IPS DF 6.9 (cell line): ENCODE results near the gene CUBN.

Experiments
- DNase-seq: peaks from one replicate; pipeline ENCODE4 v3.0.0-alpha.2; 2013; ENCODE audit warnings: low read depth, low spot score
- H3K27ac ChIP-seq: one replicate; pipeline ENCODE4 v1.5.1; 2013; ENCODE audit warnings: low read length, control low read depth
- H3K27me3 ChIP-seq: 2 replicates; pipeline ENCODE4 v1.6.1; 2013; ENCODE audit warnings: mild to moderate bottlenecking, low read length; ENCODE audit not compliant: control insufficient read depth, insufficient read depth
- H3K36me3 ChIP-seq: 2 replicates; pipeline ENCODE4 v1.6.1; 2013; ENCODE audit warnings: low read length; ENCODE audit not compliant: control insufficient read depth, insufficient read depth
- H3K4me1 ChIP-seq: 2 replicates; pipeline ENCODE4 v1.6.1; 2013; ENCODE audit warnings: low read length; ENCODE audit not compliant: control insufficient read depth, insufficient read depth
- H3K4me3 ChIP-seq: 2 replicates; pipeline ENCODE4 v1.5.1; 2013; ENCODE audit warnings: mild to moderate bottlenecking, low read length
- H3K9me3 ChIP-seq: 2 replicates; pipeline ENCODE4 v1.6.1; 2013; ENCODE audit warnings: low read length, inconsistent platforms; ENCODE audit not compliant: control insufficient read depth, insufficient read depth
- WGBS: extraction: QIAGEN DNeasy Blood & Tissue Kit; methylation state at CpG from one replicate; pipeline ENCODE4 v1.1.7; 2013; ENCODE audit warnings: mixed read lengths, missing lambda C conversion rate; ENCODE audit not compliant: insufficient read length, insufficient coverage; 5-methylcytosine and 5-hydroxymethylcytosine counted together

The CUBN gene

DNA sequence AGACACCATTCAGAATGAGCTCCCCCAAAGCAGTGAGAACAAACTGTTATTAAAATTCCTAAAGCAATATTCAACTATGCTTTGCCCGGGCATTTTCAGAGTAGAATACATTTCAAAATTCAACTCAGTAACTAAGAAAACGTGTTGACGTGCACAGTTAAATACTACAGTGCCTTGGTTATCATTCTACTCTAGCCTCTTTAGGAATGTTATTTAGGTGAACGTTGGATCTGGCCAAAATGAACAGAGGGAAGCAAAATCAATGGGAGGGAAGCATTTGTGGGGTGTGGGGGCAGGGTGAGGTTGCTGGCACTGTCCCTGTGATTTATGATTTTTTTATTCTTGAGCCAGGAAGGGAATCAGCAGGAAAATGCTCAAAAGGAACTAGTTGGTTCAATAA is 339.8 kb downstream of the CUBN start:
- Histone ChIP-seq H3K27me3 (no peaks in the 10 kb centered on the region), H3K4me1 (no peaks in the 10 kb centered on the region), H3K27ac (no peak overlapping the region), H3K4me3 (no peak overlapping the region), H3K9me3 (no peaks in the 10 kb centered on the region), H3K36me3 (no peaks in the 10 kb centered on the region)
- no peak for DNase-seq
- no CpG with 5 or more reads among the region's 4 CpGs for WGBS

GRCh38 chr10:16789261-16789660 is 340.4 kb downstream of the CUBN start:
- H3K36me3 ChIP-seq, result no peaks in the 10 kb centered on the region
- H3K9me3 ChIP-seq, result no peaks in the 10 kb centered on the region
- H3K4me3 ChIP-seq, result no peak overlapping the region
- H3K27ac ChIP-seq, result no peak overlapping the region
- no CpG with 5 or more reads among the region's 7 CpGs for WGBS
- H3K4me1 ChIP-seq, result no peaks in the 10 kb centered on the region
- H3K27me3 ChIP-seq, result no peaks in the 10 kb centered on the region
- DNase-seq, result no peak

- no peak for DNase-seq
- no peaks in the 10 kb centered on the region for H3K36me3 ChIP-seq
- no peaks in the 10 kb centered on the region for H3K4me1 ChIP-seq
- no CpG with 5 or more reads among the region's 3 CpGs for WGBS
- H3K9me3 ChIP-seq, result no peaks in the 10 kb centered on the region
- H3K27ac ChIP-seq, result no peak overlapping the region
- H3K4me3 ChIP-seq, result no peak overlapping the region
- no peaks in the 10 kb centered on the region for H3K27me3 ChIP-seq
These were observed 340.8 kb downstream of the CUBN start for GRCh38 chr10:16788778-16789177.

GRCh38 chr10:16788125-16788524 is 341.5 kb downstream of the CUBN start:
- Histone ChIP-seq H3K27me3 (no peaks in the 10 kb centered on the region), H3K9me3 (no peaks in the 10 kb centered on the region), H3K27ac (no peak overlapping the region), H3K36me3 (no peaks in the 10 kb centered on the region), H3K4me3 (no peak overlapping the region), H3K4me1 (no peaks in the 10 kb centered on the region)
- no peak for DNase-seq
- no CpG with 5 or more reads among the region's 6 CpGs for WGBS

- no peak overlapping the region for H3K27ac ChIP-seq
- no peaks in the 10 kb centered on the region for H3K36me3 ChIP-seq
- DNase-seq, result no peak
- H3K27me3 ChIP-seq, result no peaks in the 10 kb centered on the region
- no peak overlapping the region for H3K4me3 ChIP-seq
- no peaks in the 10 kb centered on the region for H3K4me1 ChIP-seq
- WGBS, result no CpG with 5 or more reads among the region's 12 CpGs
- H3K9me3 ChIP-seq, result no peaks in the 10 kb centered on the region
These were observed 342.2 kb downstream of the CUBN start for GRCh38 chr10:16787361-16787791.

DNA sequence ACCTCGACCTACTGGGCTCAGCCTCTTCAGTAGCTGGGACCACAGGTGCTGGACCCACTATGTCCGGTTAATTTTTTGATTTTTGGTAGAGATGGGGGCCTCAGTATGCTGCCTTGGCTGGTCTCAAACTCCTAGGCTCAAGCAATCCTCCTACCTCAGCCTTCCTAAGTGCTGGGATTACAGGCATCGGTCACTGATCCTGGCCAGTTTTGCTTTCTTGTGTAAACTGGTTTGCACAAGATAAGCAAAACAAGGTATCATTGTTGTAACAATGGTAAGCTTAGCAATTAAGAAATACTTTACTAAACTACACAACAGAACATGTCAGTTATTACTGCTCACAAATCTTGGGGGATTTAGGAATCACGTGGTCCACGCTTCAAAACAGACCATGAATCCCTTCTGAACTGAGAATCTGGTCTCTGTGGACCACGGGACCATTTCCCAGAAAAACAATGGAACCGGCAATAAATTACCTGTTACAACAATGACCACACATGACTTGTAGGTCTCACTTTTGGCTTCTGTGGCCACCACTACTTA is 349.2 kb downstream of the CUBN start:
- Histone ChIP-seq H3K27me3 (no peaks in the 10 kb centered on the region), H3K36me3 (no peaks in the 10 kb centered on the region), H3K9me3 (no peaks in the 10 kb centered on the region), H3K4me3 (no peak overlapping the region), H3K27ac (no peak overlapping the region), H3K4me1 (peaks cover 1% of the 10 kb centered on the region; the same call in 1 of the 2 replicates)
- no peak for DNase-seq
- no CpG with 5 or more reads among the region's 7 CpGs for WGBS

DNA sequence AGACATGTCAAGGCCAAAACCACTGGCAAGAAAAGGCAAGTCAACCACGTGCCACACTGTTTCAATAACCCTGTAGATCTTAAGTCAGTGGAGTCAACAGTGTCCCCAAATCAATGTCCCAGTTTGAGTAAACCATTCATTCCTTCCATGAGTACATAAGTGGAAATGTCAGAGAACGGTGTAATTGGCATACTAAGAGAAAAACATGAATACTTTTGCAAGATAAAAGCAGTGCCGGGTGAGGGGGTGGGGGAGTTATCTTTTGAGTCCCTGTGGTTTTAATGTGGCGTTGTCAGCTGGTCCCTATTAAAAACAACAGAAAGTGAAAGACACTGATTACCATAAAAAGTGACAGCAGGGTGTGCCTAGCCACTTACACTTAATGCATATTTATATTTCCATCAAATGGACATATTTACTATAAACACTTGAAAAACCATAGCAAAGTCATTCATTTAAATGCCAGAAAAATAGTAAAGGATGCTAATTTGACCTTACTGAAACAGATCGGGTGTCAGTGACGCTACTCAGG is 350.2 kb downstream of the CUBN start:
- H3K9me3 ChIP-seq, result no peaks in the 10 kb centered on the region
- no peaks in the 10 kb centered on the region for H3K27me3 ChIP-seq
- H3K4me3 ChIP-seq, result no peak overlapping the region
- peaks cover 1% of the 10 kb centered on the region; the same call in 1 of the 2 replicates for H3K4me1 ChIP-seq
- no peak for DNase-seq
- no peaks in the 10 kb centered on the region for H3K36me3 ChIP-seq
- H3K27ac ChIP-seq, result no peak overlapping the region
- no CpG with 5 or more reads among the region's 6 CpGs for WGBS

DNA sequence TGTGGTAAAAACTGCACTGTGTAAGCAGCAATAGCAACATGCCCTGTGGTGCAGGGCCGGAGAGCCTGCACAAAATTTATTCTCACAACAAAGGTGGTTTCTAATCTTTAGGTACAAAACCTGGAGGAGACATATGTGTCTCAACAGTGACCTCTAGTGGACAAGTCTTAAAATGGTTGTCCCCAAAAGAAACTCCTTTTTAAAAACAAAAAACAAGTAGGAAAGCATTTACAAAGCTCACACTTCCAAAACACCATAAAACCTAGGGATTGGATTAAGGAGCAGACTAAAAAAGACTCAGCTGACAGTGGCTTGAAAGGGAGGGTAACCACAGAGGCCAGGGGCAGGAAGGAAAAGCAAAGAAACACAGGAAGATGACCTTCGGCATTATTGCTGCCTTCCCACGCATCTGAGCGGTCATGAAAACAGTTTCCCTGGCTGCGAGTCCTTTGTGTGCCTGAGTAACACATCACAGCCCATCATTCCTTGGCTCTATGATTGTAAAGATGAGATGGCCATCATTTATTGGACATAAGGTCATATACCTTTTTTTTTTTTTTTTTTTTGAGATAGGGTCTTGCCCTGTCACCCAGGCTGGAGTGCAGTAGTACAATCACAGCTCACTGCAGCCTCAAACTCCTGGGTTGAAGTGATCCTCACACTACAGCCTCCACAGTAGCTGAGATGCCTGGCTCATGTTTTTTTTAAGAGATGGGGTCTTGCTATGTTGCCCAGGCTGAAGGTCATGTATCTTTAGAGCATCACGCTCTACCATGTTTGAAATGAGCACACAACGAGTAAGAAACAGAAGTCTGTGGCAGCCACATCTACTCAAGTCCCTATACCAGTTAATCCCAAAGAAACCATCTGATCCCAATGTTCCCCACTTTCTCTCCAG is 351.9 kb downstream of the CUBN start:
- H3K27ac ChIP-seq, result no peak overlapping the region
- H3K36me3 ChIP-seq, result no peaks in the 10 kb centered on the region
- peaks cover 1% of the 10 kb centered on the region; the same call in 1 of the 2 replicates for H3K4me1 ChIP-seq
- peak; percentile 22 for DNase-seq
- WGBS, result no CpG with 5 or more reads among the region's 7 CpGs
- no peak overlapping the region for H3K4me3 ChIP-seq
- H3K27me3 ChIP-seq, result no peaks in the 10 kb centered on the region
- H3K9me3 ChIP-seq, result no peaks in the 10 kb centered on the region

DNA sequence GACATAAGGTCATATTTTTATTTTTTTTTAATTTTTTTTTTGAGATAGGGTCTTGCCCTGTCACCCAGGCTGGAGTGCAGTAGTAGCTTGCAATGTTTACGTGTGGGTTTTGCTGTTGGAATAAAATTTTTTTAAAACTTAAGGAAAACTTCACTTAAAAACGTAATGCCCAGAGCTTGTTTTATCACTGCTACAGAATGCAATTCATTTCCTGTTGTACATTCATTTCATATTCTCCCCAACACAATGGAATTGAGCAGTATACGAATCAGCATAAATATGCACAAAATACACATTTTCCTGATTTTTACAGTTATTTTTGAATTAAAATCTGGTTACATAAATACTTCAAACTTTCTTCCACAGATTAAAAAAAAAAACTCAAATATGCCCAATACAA is 352.7 kb downstream of the CUBN start:
- WGBS, result no CpG with 5 or more reads among the region's 3 CpGs
- Histone ChIP-seq H3K4me1 (peaks cover 1% of the 10 kb centered on the region; the same call in 1 of the 2 replicates), H3K36me3 (no peaks in the 10 kb centered on the region), H3K4me3 (no peak overlapping the region), H3K9me3 (no peaks in the 10 kb centered on the region), H3K27me3 (no peaks in the 10 kb centered on the region), H3K27ac (no peak overlapping the region)
- DNase-seq, result no peak
